Stimulated activated CD4-positive, alpha-beta T cell treated with anti-CD3 and anti-CD28 coated beads, TNF-alpha, amount 100 ng/mL, for 4 hours (primary cell): ENCODE measurements around the gene SLC25A51.

ENCODE experiments used
- DNase-seq, 3 experiments: peaks; one replicate each; pipeline ENCODE4 v3.0.0-alpha.2; 2020; ENCODE audit warnings: low read depth in 3 of 3

The SLC25A51 gene

GRCh38 chr9:37903647-37904444 lies at the start of gene SLC25A51:
Gene SLC25A51, minus strand, starts transcription at chr9:37904127. Its CDS starts 15,577 bp downstream, at chr9:37888550.
- peak; percentile 89 to 98 (median 92) for DNase-seq

- DNase-seq, result no peak
Measured at GRCh38 chr9:37953206-37953774, 49.4 kb upstream of the SLC25A51 start.

GRCh38 chr9:37952731-37953130 lies 48.8 kb upstream of the SLC25A51 start:
- no peak for DNase-seq

GRCh38 chr9:37951671-37952449 lies 47.9 kb upstream of the SLC25A51 start:
- DNase-seq, result no peak

- no peak for DNase-seq
Measured at GRCh38 chr9:37950561-37950960, 46.6 kb upstream of the SLC25A51 start.

- no peak for DNase-seq
Measured at GRCh38 chr9:37949576-37949975, 45.6 kb upstream of the SLC25A51 start.

GRCh38 chr9:37948417-37948980 lies 44.6 kb upstream of the SLC25A51 start:
- DNase-seq, result no peak

GRCh38 chr9:37947977-37948376 lies 44.0 kb upstream of the SLC25A51 start:
- DNase-seq, result no peak

- no peak for DNase-seq
Measured at GRCh38 chr9:37947471-37947870, 43.5 kb upstream of the SLC25A51 start.

- DNase-seq, result no peak
Measured at GRCh38 chr9:37946971-37947370, 43.0 kb upstream of the SLC25A51 start.

GRCh38 chr9:37946041-37946440 lies 42.1 kb upstream of the SLC25A51 start:
- no peak for DNase-seq

- no peak for DNase-seq
Measured at GRCh38 chr9:37944671-37945481, 40.9 kb upstream of the SLC25A51 start.

- no peak for DNase-seq
Measured at GRCh38 chr9:37944266-37944650, 40.3 kb upstream of the SLC25A51 start.

- no peak for DNase-seq
Measured at GRCh38 chr9:37943345-37944265, 39.7 kb upstream of the SLC25A51 start.

GRCh38 chr9:37942621-37943344 lies 38.9 kb upstream of the SLC25A51 start:
- no peak for DNase-seq

GRCh38 chr9:37941253-37941652 lies 37.3 kb upstream of the SLC25A51 start:
- DNase-seq, result no peak

- no peak for DNase-seq
Measured at GRCh38 chr9:37939575-37940095, 35.7 kb upstream of the SLC25A51 start.

- no peak for DNase-seq
Measured at GRCh38 chr9:37938121-37938891, 34.4 kb upstream of the SLC25A51 start.

GRCh38 chr9:37937366-37937765 lies 33.4 kb upstream of the SLC25A51 start:
- DNase-seq, result no peak
